Measurements from ENCODE around the gene SEL1L2.

GRCh38 chr20:13844296-13844695 lies 146.1 kb downstream of the SEL1L2 start:
- no peak for TF ChIP-seq POLR2A (IDR thresholded peaks at IDR 0.05; ENCODE audit: low read length)
- TF ChIP-seq GATA1 (IDR thresholded peaks at IDR 0.05; ENCODE audit: low read depth, low read length), result no peak

Measured in erythroblast (primary cell).